Activated B cell treated with CpG ODN at 0.5 μM for 24 hours (primary cell): ENCODE measurements around the gene C5. TPM values are rescaled to one million over a fixed set of nuclear protein-coding genes. Genes with fewer than 3 reads are reported as not detected.

Source experiments
- ATAC-seq: fragments of 200-7000 bp; cut with Tn5 transposase; one replicate; pipeline ENCODE4 v1.10.0; 2021; ENCODE audit warnings: low read depth, mild to moderate bottlenecking, moderate library complexity
- CTCF ChIA-PET: fragments of 350-600 bp; sonication (Branson Sonifier 250); formaldehyde crosslinking; loops from one replicate; lab custom pipeline; 2021; ENCODE audit warnings: antibody characterized with exemption; lab: Charles Lee
- POLR2A ChIA-PET: fragments of 350-600 bp; sonication (Branson Sonifier 250); formaldehyde crosslinking; loops from one replicate; lab custom pipeline; 2021; ENCODE audit warnings: antibody characterized with exemption; lab: Charles Lee
- DNase-seq: peaks from one replicate; pipeline ENCODE4 v3.0.0; 2022
- H3K27ac Mint-ChIP-seq: one replicate; pipeline ENCODE4 v1.8.0; 2020; ENCODE audit warnings: mixed read lengths
- H3K27me3 Mint-ChIP-seq: one replicate; pipeline ENCODE4 v1.8.0; 2021; ENCODE audit warnings: mixed read lengths
- H3K36me3 Mint-ChIP-seq: one replicate; pipeline ENCODE4 v1.8.0; 2021; ENCODE audit warnings: low read depth, mixed read lengths
- H3K4me1 Mint-ChIP-seq: one replicate; pipeline ENCODE4 v1.8.0; 2021; ENCODE audit warnings: mixed read lengths
- H3K4me3 Mint-ChIP-seq: one replicate; pipeline ENCODE4 v1.8.0; 2020; ENCODE audit warnings: mild to moderate bottlenecking, mixed read lengths
- H3K9me3 Mint-ChIP-seq: one replicate; pipeline ENCODE4 v1.8.0; 2020; ENCODE audit warnings: mixed read lengths
- intact Hi-C: fragments of 100-400 bp; cut with micrococcal nuclease; formaldehyde crosslinking; loops from one replicate; pipeline ENCODE4 v1.15.1; 2024
- total RNA-seq: library from RNA; stranded (reverse); gene quantifications from 2 replicates; pipeline ENCODE4 v1.2.3, GENCODE V29; 2022
- TF ChIP-seq, protein P1 (sequence below): fragments of 200-600 bp; IDR thresholded peaks from one replicate; pipeline ENCODE4 v1.8.0; 2022; ENCODE audit warnings: antibody characterized with exemption, mild to moderate bottlenecking

Gene C5
- total RNA-seq, 1 donor from 2014 or later: 3.5 TPM

DNA sequence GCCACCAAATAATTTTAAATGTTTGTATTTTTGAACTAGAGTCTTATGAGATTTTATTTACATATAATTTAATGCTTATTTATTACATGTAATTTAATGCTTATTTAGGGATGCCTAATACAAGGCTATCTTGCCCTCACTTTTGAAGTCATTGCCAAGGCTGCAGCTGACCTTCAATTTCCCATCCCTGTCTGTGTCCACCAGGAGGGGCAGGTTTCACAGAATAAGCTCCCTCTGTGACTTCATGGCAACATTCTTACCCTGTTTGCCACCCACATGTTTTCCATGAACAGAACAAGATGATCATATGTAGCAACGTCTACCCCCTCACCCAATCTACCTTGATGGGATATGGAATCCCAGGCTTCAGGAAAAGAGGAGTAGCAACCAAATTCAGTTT, 27.0 kb downstream of the C5 start:
- Mint-ChIP-seq H3K9me3 (no peaks in the 10 kb centered on the region), H3K27me3 (no peaks in the 10 kb centered on the region), H3K4me1 (peaks cover 2% of the 10 kb centered on the region), H3K36me3 (peaks cover 5% of the 10 kb centered on the region), H3K27ac (no peak overlapping the region), H3K4me3 (no peak overlapping the region)
- intact Hi-C loops: no loop called here
- no peak for DNase-seq
- ATAC-seq: no peak
- TF ChIP-seq, protein P1, sequence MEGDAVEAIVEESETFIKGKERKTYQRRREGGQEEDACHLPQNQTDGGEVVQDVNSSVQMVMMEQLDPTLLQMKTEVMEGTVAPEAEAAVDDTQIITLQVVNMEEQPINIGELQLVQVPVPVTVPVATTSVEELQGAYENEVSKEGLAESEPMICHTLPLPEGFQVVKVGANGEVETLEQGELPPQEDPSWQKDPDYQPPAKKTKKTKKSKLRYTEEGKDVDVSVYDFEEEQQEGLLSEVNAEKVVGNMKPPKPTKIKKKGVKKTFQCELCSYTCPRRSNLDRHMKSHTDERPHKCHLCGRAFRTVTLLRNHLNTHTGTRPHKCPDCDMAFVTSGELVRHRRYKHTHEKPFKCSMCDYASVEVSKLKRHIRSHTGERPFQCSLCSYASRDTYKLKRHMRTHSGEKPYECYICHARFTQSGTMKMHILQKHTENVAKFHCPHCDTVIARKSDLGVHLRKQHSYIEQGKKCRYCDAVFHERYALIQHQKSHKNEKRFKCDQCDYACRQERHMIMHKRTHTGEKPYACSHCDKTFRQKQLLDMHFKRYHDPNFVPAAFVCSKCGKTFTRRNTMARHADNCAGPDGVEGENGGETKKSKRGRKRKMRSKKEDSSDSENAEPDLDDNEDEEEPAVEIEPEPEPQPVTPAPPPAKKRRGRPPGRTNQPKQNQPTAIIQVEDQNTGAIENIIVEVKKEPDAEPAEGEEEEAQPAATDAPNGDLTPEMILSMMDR: no peak
- ChIA-PET CTCF (no interaction called here), POLR2A (interaction anchor here (0.5 kb wide), 1 partner anchor 21 kb away, joined by 3 read pairs; no protein-coding TSS in a partner anchor)

DNA sequence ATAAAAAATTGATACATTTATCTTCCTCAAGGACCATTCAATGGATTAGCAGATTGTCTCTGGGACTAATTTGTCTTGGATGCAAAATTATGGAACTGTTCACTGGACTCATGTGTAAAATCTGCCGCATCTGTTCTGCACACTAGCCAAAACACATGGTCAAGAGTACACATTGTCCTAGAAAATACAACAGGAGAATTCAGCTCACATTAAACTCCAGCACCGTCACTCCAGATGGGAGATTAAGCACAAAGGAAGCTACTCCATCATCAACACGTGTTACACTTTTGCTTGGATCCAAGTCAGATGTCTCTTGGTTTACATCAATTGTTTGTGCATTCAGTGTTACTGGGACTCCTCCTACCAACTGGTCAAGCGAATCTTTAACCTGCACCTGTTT, 28.8 kb downstream of the C5 start:
- H3K9me3 Mint-ChIP-seq: no peaks in the 10 kb centered on the region
- CTCF ChIA-PET: interaction anchor here (0.9 kb wide), 1 partner anchor 403 kb away, joined by 3 read pairs; no protein-coding TSS in a partner anchor

DNA sequence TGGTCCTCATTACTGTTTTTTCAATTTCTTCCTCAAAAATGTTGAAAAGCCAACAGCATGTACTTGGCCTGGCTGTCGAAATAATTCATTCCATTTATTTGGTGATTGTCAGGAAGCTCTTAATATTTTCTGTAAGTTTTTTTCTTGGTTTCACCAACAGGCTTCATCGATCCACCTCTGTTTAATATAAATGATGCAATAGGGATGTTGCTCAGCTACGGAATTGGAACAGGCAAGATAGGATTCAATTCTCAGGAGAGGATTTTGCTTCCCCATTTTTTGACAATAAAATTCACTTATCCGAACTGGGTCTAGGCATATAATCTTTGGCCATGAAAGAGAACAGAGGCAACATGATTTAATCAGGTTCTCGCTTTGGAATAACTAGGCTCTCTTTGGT, 30.8 kb downstream of the C5 start:
- Mint-ChIP-seq H3K27me3 (no peaks in the 10 kb centered on the region), H3K36me3 (peaks cover 3% of the 10 kb centered on the region), H3K9me3 (no peaks in the 10 kb centered on the region), H3K4me1 (peaks cover 2% of the 10 kb centered on the region), H3K27ac (no peak overlapping the region), H3K4me3 (no peak overlapping the region)
- no peak for ATAC-seq
- POLR2A ChIA-PET: no interaction called here
- TF ChIP-seq, protein P1: no peak
- intact Hi-C loops: no loop called here
- CTCF ChIA-PET: interaction anchor here (0.7 kb wide), 1 partner anchor 1010 kb away, joined by 3 read pairs; no protein-coding TSS in a partner anchor
- no peak for DNase-seq

More for the DNA sequence above, 28.8 kb downstream of the C5 start:
- H3K4me1 Mint-ChIP-seq: peaks cover 2% of the 10 kb centered on the region
- ATAC-seq (no peak), DNase-seq (no peak)
- intact Hi-C loops: no loop called here
- peaks cover 3% of the 10 kb centered on the region for H3K36me3 Mint-ChIP-seq
- POLR2A ChIA-PET: no interaction called here
- no peak overlapping the region for H3K27ac Mint-ChIP-seq
- H3K27me3 Mint-ChIP-seq: no peaks in the 10 kb centered on the region
- TF ChIP-seq, protein P1: no peak
- no peak overlapping the region for H3K4me3 Mint-ChIP-seq

DNA sequence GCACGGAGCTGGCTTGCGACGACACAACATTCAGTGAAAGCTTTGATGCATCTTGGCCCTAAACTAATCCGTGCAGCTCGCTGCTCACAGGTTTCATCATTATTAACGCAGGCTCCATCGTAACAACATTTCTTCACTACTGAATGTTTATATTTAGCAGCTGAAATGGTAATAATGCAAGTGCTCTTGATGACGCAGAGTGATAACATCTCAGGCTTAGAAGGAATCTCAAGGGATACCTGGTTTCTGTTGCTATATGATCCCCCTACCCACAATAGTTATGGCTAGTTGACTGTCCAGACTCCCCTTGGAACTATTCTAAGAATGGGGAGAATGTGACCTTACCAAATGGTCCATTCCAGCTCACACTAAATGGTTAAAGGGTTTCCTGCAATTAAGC, 36.2 kb downstream of the C5 start:
- DNase-seq (no peak), ATAC-seq (no peak)
- Mint-ChIP-seq H3K27ac (no peak overlapping the region), H3K4me3 (no peak overlapping the region), H3K27me3 (no peaks in the 10 kb centered on the region), H3K4me1 (no peaks in the 10 kb centered on the region), H3K9me3 (no peaks in the 10 kb centered on the region), H3K36me3 (no peaks in the 10 kb centered on the region)
- intact Hi-C loops: no loop called here
- POLR2A ChIA-PET: no interaction called here
- CTCF ChIA-PET: no interaction called here
- TF ChIP-seq, protein P1: no peak

DNA sequence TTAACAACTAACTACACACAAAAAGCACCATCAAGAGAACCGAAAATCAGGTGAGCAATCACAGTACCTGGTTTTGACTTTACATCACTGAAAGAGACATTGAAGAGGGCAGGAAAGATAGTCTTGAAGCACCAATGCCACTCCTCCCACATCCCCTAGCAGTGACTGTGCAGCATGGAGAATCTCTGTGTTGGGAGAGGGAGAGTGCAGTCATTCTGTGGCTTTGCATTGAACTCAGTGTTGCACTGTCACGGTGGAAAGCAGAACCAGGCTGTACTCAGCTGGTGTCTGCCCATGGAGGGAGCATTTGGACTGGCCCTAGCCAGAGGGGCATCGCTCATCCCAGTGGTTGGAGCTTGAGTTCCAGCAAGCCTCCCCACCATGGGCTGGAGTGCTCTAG, 40.4 kb downstream of the C5 start:
- intact Hi-C loops: no loop called here
- Mint-ChIP-seq H3K27ac (no peak overlapping the region), H3K36me3 (peaks cover 9% of the 10 kb centered on the region), H3K9me3 (no peaks in the 10 kb centered on the region), H3K4me1 (no peaks in the 10 kb centered on the region), H3K4me3 (no peak overlapping the region), H3K27me3 (no peaks in the 10 kb centered on the region)
- DNase-seq (no peak), ATAC-seq (no peak)
- ChIA-PET POLR2A (no interaction called here), CTCF (no interaction called here)
- TF ChIP-seq, protein P1: no peak
